ENCODE data around the gene PDS5A.

- TF ChIP-seq SP1 (CRISPR knock-in tag; IDR thresholded peaks at IDR 0.05) (no peak), POLR2AphosphoS5 (IDR thresholded peaks at IDR 0.05; ENCODE audit: control insufficient read depth, insufficient read depth, low read depth, low read length) (no peak), DACH1 (IDR thresholded peaks at IDR 0.05; ENCODE audit: partially characterized antibody) (no peak), SLC30A9 (CRISPR knock-in tag; IDR thresholded peaks at IDR 0.05) (no peak), CTCF (IDR thresholded peaks at IDR 0.05 in 2 of 3, conservative IDR thresholded peaks at IDR 0.05 in 1 of 3; ENCODE audit: insufficient read depth in 2 of 3, low read depth in 1 of 3, low read length in 3 of 3) (no peak), ZBTB33 (CRISPR knock-in tag; IDR thresholded peaks at IDR 0.05) (no peak), NR3C1 (CRISPR knock-in tag; IDR thresholded peaks at IDR 0.05) (no peak), POLR2A (conservative IDR thresholded peaks at IDR 0.05) (no peak), MXI1 (IDR thresholded peaks at IDR 0.05; ENCODE audit: low read depth, low read length) (no peak)
Measured at GRCh38 chr4:39900966-39901365, 76.7 kb downstream of the PDS5A start.

All from K562 (cell line).